Activated CD8-positive, alpha-beta memory T cell treated with anti-CD3 and anti-CD28 coated beads, Interleukin-2, amount 50 U/mL, for 1 hour (primary cell): ENCODE results near the gene NGEF.

Source experiments
- DNase-seq: peaks from one replicate; pipeline ENCODE4 v3.0.0-alpha.2; 2020; ENCODE audit errors: extremely low read depth

NGEF gene

GRCh38 chr2:232997749-232998665 lies 15.0 kb downstream of the NGEF start:
- no peak for DNase-seq

DNA sequence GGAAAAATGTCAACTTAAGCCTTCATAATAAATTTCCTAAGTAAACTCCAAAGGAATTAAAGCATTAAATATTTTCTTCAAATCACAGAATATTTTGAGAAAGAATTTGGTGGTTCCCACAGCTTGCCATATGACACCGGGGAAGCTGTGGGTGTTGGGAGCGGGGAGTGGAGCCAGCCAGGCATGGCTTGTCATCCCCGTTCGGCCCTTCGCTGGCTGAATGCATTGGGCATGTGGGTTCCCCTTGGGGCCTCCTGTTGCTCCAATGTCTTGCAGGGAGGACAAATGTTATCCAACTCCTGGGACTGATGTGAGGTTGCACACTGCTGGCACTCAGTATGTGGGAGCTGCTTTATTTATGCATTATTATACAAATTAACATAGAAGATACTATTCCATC lies 18.6 kb downstream of the NGEF start:
- DNase-seq = no peak

GRCh38 chr2:232993231-232993821 lies 19.7 kb downstream of the NGEF start:
- DNase-seq = no peak

- no peak for DNase-seq
Observed at GRCh38 chr2:232986155-232986554, 26.9 kb downstream of the NGEF start.

GRCh38 chr2:232984451-232985207 lies 28.4 kb downstream of the NGEF start:
- DNase-seq = no peak

DNA sequence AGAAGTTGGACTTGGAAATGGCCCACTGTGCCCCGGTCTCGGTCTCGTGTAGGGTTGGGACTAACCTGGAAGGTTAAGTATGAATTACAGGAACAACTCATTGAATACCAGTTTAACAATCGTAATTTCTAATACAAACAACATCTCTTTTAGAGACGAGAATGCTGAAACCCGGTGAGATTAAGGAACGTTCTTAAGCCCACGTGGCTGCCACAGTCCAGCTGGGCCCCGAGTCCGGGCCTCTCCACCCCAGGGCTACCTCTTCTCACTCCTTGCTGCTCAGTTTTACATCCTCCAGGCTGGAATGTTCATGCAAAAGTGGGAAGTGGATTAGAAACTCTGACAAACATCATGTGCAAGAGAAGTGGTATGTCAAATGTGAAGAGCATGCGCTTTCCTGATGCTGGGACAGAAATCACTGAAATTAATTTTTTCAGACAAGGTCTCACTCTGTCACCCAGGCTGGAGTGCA lies 29.4 kb downstream of the NGEF start:
- DNase-seq = no peak

GRCh38 chr2:232982926-232983668 lies 30.0 kb downstream of the NGEF start:
- no peak for DNase-seq

DNA sequence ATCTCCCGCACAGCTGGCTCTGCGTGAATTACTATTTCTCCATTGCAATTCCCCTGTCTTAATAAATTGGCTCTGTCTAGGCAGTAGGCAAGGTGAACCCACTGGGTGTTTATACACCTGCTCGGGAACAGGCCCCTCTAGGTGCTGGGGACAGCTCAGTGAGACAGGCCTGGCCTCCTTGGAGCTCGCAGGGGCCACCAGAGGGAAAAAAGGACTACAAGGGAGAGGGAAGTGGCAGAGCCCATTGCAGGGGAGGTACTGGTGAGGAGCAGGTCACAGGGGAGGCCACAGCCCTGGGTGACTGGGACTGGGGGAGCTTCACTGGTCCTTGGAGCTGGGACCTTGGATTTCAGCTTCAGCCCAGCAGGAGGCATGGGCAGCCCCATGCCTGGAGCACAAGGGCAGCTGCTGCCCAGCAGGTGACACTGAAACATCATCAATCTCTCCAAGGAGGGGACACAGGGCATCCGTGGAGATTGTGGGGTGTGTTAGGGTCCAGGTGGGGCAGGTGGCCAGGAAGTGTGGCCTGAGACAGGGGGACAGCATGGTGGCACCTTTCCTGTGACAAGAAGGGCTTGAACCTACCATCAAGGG lies 31.2 kb downstream of the NGEF start:
- DNase-seq = no peak

- DNase-seq = no peak
Observed at GRCh38 chr2:232981356-232981755, 31.7 kb downstream of the NGEF start.

DNA sequence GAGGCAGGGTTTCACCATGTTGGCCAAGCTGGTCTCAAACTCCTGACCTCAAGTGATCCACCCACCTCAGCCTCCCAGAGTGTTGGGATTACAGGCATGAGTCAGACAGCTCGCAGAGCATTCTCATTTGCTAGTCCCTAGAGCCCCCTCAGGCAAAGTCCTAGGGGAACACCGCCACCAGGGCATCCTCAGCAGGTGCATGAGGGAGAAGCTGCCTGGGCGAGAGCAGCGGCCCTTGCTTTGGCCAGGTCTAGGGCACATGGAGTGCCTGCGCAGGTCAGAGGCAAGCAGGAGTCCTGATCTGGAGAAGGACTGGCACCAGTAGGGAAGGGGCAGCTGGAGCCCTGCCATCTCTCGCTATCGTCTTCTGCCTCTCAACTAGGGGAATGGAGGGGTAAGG lies 32.4 kb downstream of the NGEF start:
- DNase-seq = no peak

DNA sequence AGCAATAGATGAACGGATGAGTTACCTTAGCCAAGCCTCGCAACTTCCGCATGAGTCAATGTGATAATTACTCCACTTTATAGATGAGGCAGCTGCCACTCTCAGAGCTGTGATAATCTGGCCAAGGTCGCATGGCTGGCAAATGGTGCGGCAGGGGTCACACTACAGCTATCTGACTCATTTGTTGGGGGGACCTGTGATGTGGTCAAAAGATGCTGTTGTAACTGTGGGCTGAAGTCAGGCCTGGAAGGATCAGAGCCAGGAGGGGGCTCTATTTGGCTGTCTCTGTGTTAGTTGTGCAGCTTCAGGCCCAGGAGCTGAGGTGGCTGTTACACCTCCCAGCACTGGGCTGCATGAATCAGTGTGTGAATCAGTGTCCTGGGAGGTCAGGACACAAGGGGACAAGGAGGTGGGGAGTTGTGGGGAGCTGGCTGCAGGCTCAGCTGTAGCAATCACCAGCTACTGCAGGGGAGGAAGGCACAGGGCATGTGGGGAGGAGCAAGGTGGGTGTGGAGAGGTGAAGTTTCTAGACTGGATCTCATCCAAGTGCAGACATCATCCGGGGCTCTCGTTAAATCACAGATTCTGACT lies 33.1 kb downstream of the NGEF start:
- no peak for DNase-seq

DNA sequence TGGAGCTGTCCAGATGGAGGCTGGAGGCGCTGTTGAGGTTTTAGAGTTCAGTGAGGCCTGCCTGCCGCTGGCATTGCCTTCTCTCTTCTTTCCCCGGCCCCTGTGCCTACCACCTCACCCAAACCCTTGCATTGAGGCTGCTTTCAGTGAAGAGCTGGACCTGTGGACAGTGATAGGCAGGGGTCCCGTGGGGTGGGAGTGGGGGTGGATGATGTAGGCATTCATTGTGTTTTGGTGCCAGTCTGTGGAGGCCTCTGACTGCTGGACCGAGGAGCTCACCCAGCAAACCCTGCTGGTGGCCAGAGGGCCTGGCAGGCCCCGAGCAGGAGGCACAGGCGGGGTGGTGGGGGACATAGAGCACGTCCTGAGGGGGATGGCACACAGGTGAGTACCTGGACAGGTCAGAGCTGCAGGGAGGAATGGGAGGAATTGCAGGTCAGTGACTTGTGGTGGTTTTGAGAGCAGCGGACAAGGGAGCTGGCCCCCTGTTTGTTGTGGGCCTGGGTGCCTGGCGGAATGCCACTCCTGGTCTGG lies 35.6 kb downstream of the NGEF start:
- no peak for DNase-seq

DNA sequence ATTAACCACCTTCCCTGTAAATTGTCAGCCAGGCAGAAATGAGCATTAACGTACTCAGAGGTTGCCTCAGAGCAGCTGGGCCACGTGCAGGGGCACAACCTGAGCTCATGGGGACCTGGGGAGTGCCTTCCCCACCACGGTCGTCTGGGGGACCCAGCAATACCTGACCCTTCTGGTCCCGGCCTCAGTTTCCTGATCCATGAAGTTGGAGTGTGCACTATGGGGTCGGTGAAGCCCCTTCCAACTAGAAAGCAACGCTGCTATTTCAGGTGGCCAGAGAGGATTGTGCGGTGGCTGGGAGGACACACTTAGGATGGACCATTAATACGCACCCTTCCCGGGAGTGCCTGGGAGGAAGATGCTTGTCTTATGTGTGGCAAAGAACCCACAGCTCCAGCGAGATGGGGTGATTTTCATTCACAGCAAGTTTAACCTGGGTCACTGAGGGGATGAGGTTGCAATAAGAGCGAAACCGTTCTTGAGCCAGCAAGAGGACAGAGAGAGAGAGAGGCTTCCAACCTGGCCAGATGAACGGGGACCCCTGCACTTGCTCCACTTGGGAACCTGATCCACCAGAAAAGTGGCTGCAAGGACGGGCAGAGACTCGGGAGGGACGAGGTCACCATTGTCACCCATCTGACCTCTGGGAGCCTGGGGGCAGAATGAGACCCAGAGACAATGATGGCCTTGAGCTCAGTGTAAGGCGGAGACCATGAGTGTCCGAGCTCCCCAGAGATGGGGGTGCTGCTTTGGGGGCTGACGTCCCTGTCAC lies 36.2 kb downstream of the NGEF start:
- no peak for DNase-seq

- no peak for DNase-seq
Observed at GRCh38 chr2:232976176-232976575, 36.9 kb downstream of the NGEF start.

- DNase-seq = no peak
Observed at GRCh38 chr2:232974396-232974795, 38.7 kb downstream of the NGEF start.

- no peak for DNase-seq
Observed at GRCh38 chr2:232973796-232974195, 39.3 kb downstream of the NGEF start.

DNA sequence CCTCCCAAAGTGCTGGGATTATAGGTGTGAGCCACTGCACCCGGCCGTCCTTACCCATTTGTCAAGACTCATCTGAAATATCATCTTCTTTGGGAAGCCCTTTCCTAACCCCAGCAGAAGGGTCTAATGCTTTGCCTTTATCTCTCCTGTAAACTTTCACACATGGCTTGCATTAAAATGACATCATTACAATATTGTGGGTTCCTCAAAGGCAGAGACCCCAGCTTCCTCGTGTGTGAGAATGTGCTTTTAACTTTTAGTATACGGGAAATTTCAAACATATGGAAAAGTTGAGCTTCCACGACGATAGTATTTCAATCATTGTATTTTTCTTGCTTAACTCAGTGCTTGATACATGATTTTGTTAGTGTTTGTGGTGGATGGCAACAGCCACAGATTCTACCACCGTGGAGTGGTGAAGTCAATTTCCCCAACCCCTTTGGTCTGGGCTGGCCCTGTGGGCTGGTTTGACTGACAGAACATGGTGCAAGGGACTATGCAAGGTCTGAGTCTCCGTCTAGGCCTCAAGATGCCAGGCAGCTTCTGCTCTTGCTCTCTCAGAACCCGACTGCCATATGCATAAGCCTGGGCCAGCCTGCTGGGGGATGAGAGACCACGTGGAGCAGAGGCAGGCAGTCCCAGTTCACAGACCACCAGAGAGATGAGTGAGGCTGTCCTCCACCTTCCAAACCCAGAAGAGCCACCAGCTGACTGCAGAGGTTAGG lies 39.9 kb downstream of the NGEF start:
- DNase-seq = no peak

- DNase-seq = no peak
Observed at GRCh38 chr2:232971744-232972143, 41.3 kb downstream of the NGEF start.

- DNase-seq = no peak
Observed at GRCh38 chr2:232970051-232970450, 43.0 kb downstream of the NGEF start.
